Activated CD4-positive, alpha-beta T cell treated with anti-CD3 and anti-CD28 coated beads, Interleukin-2, amount 10 ng/mL, durations not matched to agents 24 days and 14 days (primary cell): ENCODE data around the gene NMNAT2. TPM values are rescaled to one million over a fixed set of nuclear protein-coding genes. Genes with fewer than 3 reads are reported as not detected.
"Not testable (repeated sequence)": the region's sequence is repeated elsewhere in the genome, so short reads cannot be mapped to it uniquely, and the experiment has no call there.

Experiments used
- DNase-seq: peaks from one replicate; pipeline ENCODE4 v3.0.0; 2022
- H3K27ac Mint-ChIP-seq: one replicate; pipeline ENCODE4 v1.8.0; 2022; ENCODE audit warnings: mild to moderate bottlenecking, mixed read lengths
- H3K27me3 Mint-ChIP-seq: one replicate; pipeline ENCODE4 v1.8.0; 2022; ENCODE audit warnings: mixed read lengths
- H3K36me3 Mint-ChIP-seq: one replicate; pipeline ENCODE4 v1.8.0; 2022; ENCODE audit warnings: low read depth, mild to moderate bottlenecking, mixed read lengths
- H3K4me1 Mint-ChIP-seq: one replicate; pipeline ENCODE4 v1.8.0; 2021; ENCODE audit warnings: mixed read lengths
- H3K4me3 Mint-ChIP-seq: one replicate; pipeline ENCODE4 v1.8.0; 2022; ENCODE audit warnings: mild to moderate bottlenecking, moderate library complexity, mixed read lengths
- H3K9me3 Mint-ChIP-seq: one replicate; pipeline ENCODE4 v1.8.0; 2021; ENCODE audit warnings: mixed read lengths
- intact Hi-C: fragments of 100-400 bp; cut with micrococcal nuclease; formaldehyde crosslinking; loops from one replicate; pipeline ENCODE4 v1.15.1; 2023
- total RNA-seq: library from RNA; stranded (reverse); gene quantifications from 2 replicates; pipeline ENCODE4 v1.2.3, GENCODE V29; 2022

The NMNAT2 gene
- total RNA-seq, 1 donor from 2014 or later: not detected

- H3K27me3 Mint-ChIP-seq: peaks cover 27% of the 10 kb centered on the region
- no peak overlapping the region for H3K4me3 Mint-ChIP-seq
- H3K9me3 Mint-ChIP-seq: no peaks in the 10 kb centered on the region
- no peak for DNase-seq
- intact Hi-C loops: no loop called here
- H3K36me3 Mint-ChIP-seq: no peaks in the 10 kb centered on the region
- H3K27ac Mint-ChIP-seq: no peak overlapping the region
- H3K4me1 Mint-ChIP-seq: no peaks in the 10 kb centered on the region
Observed at GRCh38 chr1:183435497-183435896, 17.3 kb upstream of the NMNAT2 start.

GRCh38 chr1:183433703-183434102, 15.5 kb upstream of the NMNAT2 start:
- no peak overlapping the region for H3K27ac Mint-ChIP-seq
- intact Hi-C loops: no loop called here
- H3K4me3 Mint-ChIP-seq: no peak overlapping the region
- H3K27me3 Mint-ChIP-seq: peaks cover 29% of the 10 kb centered on the region
- no peaks in the 10 kb centered on the region for H3K4me1 Mint-ChIP-seq
- no peaks in the 10 kb centered on the region for H3K36me3 Mint-ChIP-seq
- DNase-seq: no peak
- no peaks in the 10 kb centered on the region for H3K9me3 Mint-ChIP-seq

GRCh38 chr1:183432548-183432875, 14.3 kb upstream of the NMNAT2 start:
- peaks cover 28% of the 10 kb centered on the region for H3K27me3 Mint-ChIP-seq
- no peaks in the 10 kb centered on the region for H3K36me3 Mint-ChIP-seq
- H3K27ac Mint-ChIP-seq: no peak overlapping the region
- no peak overlapping the region for H3K4me3 Mint-ChIP-seq
- no peaks in the 10 kb centered on the region for H3K4me1 Mint-ChIP-seq
- intact Hi-C loops: no loop called here
- DNase-seq: no peak
- H3K9me3 Mint-ChIP-seq: no peaks in the 10 kb centered on the region

- DNase-seq: no peak
- no peaks in the 10 kb centered on the region for H3K36me3 Mint-ChIP-seq
- H3K4me3 Mint-ChIP-seq: no peak overlapping the region
- H3K27ac Mint-ChIP-seq: no peak overlapping the region
- H3K27me3 Mint-ChIP-seq: peaks cover 28% of the 10 kb centered on the region
- intact Hi-C loops: no loop called here
- H3K9me3 Mint-ChIP-seq: no peaks in the 10 kb centered on the region
- H3K4me1 Mint-ChIP-seq: no peaks in the 10 kb centered on the region
Observed at GRCh38 chr1:183431840-183432547, 13.8 kb upstream of the NMNAT2 start.

- H3K27ac Mint-ChIP-seq, H3K9me3 Mint-ChIP-seq, DNase-seq, intact Hi-C loops, H3K36me3 Mint-ChIP-seq, H3K4me1 Mint-ChIP-seq, H3K4me3 Mint-ChIP-seq: not testable (repeated sequence)
- peaks cover 25% of the 10 kb centered on the region for H3K27me3 Mint-ChIP-seq
Observed at GRCh38 chr1:183427591-183427990, 9.4 kb upstream of the NMNAT2 start.

GRCh38 chr1:183424691-183425090, 6.5 kb upstream of the NMNAT2 start:
- no peak for DNase-seq
- Mint-ChIP-seq H3K9me3 (no peaks in the 10 kb centered on the region), H3K27me3 (peaks cover 31% of the 10 kb centered on the region), H3K36me3 (no peaks in the 10 kb centered on the region), H3K4me3 (no peak overlapping the region), H3K27ac (no peak overlapping the region), H3K4me1 (no peaks in the 10 kb centered on the region)
- intact Hi-C loops: no loop called here

- peaks cover 37% of the 10 kb centered on the region for H3K27me3 Mint-ChIP-seq
- intact Hi-C loops: no loop called here
- H3K36me3 Mint-ChIP-seq: no peaks in the 10 kb centered on the region
- DNase-seq: no peak
- H3K4me3 Mint-ChIP-seq: no peak overlapping the region
- H3K4me1 Mint-ChIP-seq: no peaks in the 10 kb centered on the region
- no peaks in the 10 kb centered on the region for H3K9me3 Mint-ChIP-seq
- H3K27ac Mint-ChIP-seq: no peak overlapping the region
Observed at GRCh38 chr1:183423541-183423940, 5.4 kb upstream of the NMNAT2 start.

GRCh38 chr1:183419399-183419798, 1.2 kb upstream of the NMNAT2 start:
- H3K27me3 Mint-ChIP-seq: peaks cover 61% of the 10 kb centered on the region
- no peaks in the 10 kb centered on the region for H3K36me3 Mint-ChIP-seq
- peaks cover 14% of the 10 kb centered on the region for H3K4me1 Mint-ChIP-seq
- intact Hi-C loops: no loop called here
- H3K9me3 Mint-ChIP-seq: no peaks in the 10 kb centered on the region
- H3K4me3 Mint-ChIP-seq: no peak overlapping the region
- H3K27ac Mint-ChIP-seq: no peak overlapping the region
- DNase-seq: no peak

- Mint-ChIP-seq H3K27ac (no peak overlapping the region), H3K9me3 (no peaks in the 10 kb centered on the region), H3K4me1 (peaks cover 14% of the 10 kb centered on the region), H3K4me3 (no peak overlapping the region), H3K36me3 (no peaks in the 10 kb centered on the region), H3K27me3 (peaks cover 64% of the 10 kb centered on the region)
- DNase-seq: no peak
- intact Hi-C loops: no loop called here
Observed at GRCh38 chr1:183418696-183419095, 516 bp upstream of the NMNAT2 start.

- no peaks in the 10 kb centered on the region for H3K36me3 Mint-ChIP-seq
- H3K27ac Mint-ChIP-seq: no peak overlapping the region
- intact Hi-C loops: no loop called here
- DNase-seq: peak; percentile 82
- H3K4me1 Mint-ChIP-seq: peaks cover 14% of the 10 kb centered on the region
- peaks cover 62% of the 10 kb centered on the region for H3K27me3 Mint-ChIP-seq
- H3K9me3 Mint-ChIP-seq: no peaks in the 10 kb centered on the region
- peak overlapping the region; percentile 20 for H3K4me3 Mint-ChIP-seq
Observed at GRCh38 chr1:183416850-183417771, 1.1 kb downstream of the NMNAT2 start.

GRCh38 chr1:183414365-183414764, 3.8 kb downstream of the NMNAT2 start:
- no peaks in the 10 kb centered on the region for H3K9me3 Mint-ChIP-seq
- no peaks in the 10 kb centered on the region for H3K36me3 Mint-ChIP-seq
- no peak overlapping the region for H3K4me3 Mint-ChIP-seq
- intact Hi-C loops: no loop called here
- DNase-seq: no peak
- H3K27me3 Mint-ChIP-seq: peaks cover 48% of the 10 kb centered on the region
- H3K4me1 Mint-ChIP-seq: peaks cover 14% of the 10 kb centered on the region
- H3K27ac Mint-ChIP-seq: no peak overlapping the region

- H3K4me3 Mint-ChIP-seq: no peak overlapping the region
- no peaks in the 10 kb centered on the region for H3K9me3 Mint-ChIP-seq
- no peak for DNase-seq
- no peaks in the 10 kb centered on the region for H3K36me3 Mint-ChIP-seq
- H3K27ac Mint-ChIP-seq: no peak overlapping the region
- no peaks in the 10 kb centered on the region for H3K4me1 Mint-ChIP-seq
- intact Hi-C loops: no loop called here
- peaks cover 23% of the 10 kb centered on the region for H3K27me3 Mint-ChIP-seq
Observed at GRCh38 chr1:183411091-183411490, 7.1 kb downstream of the NMNAT2 start.

GRCh38 chr1:183407961-183408360, 10.2 kb downstream of the NMNAT2 start:
- Mint-ChIP-seq H3K27me3 (peaks cover 25% of the 10 kb centered on the region), H3K4me3 (no peak overlapping the region), H3K27ac (no peak overlapping the region), H3K36me3 (no peaks in the 10 kb centered on the region), H3K4me1 (no peaks in the 10 kb centered on the region), H3K9me3 (no peaks in the 10 kb centered on the region)
- no peak for DNase-seq
- intact Hi-C loops: no loop called here

GRCh38 chr1:183407474-183407873, 10.7 kb downstream of the NMNAT2 start:
- H3K36me3 Mint-ChIP-seq: no peaks in the 10 kb centered on the region
- no peak for DNase-seq
- H3K27ac Mint-ChIP-seq: no peak overlapping the region
- no peaks in the 10 kb centered on the region for H3K9me3 Mint-ChIP-seq
- H3K27me3 Mint-ChIP-seq: peaks cover 25% of the 10 kb centered on the region
- no peaks in the 10 kb centered on the region for H3K4me1 Mint-ChIP-seq
- H3K4me3 Mint-ChIP-seq: no peak overlapping the region
- intact Hi-C loops: no loop called here
